Hypothalamus (tissue), 51 donors: ENCODE data around the gene ZNF564.
"Not testable (repeated sequence)": the region's sequence is repeated elsewhere in the genome, so short reads cannot be mapped to it uniquely, and the experiment has no call there.

Experiments
- DNase-seq, 51 donors: peaks; one replicate each; lab custom pipeline; 2025; lab: John Stamatoyannopoulos, UW

The ZNF564 gene

GRCh38 chr19:12513531-12514061 lies 37.7 kb downstream of the ZNF564 start:
- peak in 43 of 51 donors; percentile 1 to 87 (median 49) for DNase-seq

DNA sequence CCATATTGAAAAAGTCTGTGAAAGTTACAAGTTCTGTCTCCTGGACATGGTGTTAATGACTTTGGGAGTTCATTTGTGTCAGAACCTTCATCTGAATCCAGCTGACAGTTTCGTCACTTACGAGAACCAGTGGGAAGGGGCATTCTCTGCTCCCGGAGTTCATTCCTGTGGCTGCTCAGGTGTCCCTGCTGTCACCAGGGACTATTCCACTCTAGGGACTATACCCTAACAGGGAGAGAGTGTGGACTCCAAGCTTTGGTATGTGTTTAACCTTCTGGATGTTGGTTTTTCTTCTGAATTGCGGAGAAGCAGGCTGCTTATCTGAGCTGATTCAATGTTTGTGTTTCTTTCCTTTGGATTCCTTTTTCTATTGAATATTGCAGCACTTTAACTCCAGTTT lies 54.2 kb downstream of the ZNF564 start:
- no peak for DNase-seq

DNA sequence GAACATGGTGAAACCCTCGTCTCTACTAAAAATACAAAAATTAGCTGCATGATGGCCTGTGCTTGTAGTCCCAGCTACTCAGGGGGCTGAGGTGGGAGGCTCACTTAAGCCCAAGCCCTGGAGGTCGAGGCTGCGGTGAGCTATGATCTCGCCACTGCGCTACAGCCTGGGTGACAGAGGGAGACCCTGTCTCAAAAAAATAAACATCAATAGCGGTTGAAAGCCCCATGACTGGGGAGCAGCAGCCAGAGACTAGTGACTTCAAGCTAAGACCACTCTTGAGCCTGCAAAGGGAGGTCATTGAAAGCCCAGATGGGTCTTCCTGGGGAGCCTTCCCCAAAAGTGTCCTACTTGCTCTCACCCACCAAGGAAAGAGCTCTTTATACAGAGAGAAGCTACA lies 54.8 kb downstream of the ZNF564 start:
- no peak for DNase-seq

DNA sequence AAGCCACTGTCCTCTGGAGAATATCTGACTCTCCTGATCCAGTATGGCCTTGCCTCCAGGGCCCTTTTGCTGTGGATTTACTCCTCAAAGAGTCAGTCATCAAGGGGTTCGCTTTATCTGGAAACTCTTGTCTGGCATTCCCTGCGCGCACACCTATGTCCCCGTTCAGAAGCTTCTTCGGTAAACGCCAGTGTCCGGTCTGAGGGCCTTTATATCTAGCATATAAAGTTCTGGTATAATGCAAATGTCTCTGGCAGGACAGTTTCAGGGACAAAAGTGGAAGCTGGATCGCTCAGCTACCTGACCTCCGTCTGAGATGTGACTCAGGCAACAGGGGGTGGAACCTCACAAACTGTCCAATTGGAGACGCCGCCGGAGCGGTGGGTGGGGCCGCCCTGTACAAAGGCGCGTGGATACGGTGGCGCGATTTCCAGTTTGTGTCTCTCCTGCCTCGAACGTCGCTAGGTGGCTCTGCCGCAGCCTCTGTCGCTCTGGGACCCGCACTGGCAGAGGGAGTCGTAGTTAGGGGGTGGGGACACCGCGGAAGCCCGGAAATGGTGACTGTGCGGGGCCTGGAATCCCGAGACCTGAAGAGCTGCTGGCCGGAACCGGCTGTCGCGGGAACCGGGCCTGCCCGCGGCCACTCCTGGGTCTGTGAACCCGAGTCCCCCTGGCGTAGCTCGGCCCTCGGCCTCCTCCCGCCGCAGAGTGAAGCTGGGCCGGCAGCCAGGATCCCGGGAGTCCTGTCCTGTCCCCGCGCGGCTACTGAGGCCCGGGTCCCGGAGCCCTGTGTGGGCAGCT lies 56.1 kb downstream of the ZNF564 start:
- peak; percentile 53 to 99 (median 92) for DNase-seq

DNA sequence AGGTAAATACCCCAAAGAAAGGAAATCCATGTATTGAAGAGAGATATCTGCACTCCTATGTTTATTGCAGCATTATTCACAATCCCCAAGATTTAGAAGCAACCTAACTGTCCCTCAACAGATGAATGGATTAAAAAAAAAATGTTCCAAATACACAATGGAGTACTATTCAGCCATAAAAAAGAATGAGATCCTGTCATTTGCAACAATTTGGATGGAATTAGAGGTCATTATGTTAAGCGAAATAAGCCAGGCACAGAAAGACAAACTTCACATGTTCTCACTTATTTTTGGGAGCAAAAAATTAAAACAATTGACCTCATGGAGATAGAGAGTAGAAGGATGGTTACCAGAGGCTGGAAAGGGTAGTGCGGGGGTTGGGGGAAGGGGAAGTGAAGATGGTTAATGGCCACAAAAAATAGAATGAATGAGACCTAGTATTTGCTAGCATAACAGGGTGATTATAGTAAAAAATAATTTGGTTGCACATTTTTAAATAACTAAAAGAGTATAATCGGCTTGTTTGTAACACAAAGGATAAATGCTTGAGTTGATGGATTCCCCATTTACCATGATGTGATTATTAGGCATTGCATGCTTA lies 56.9 kb downstream of the ZNF564 start:
- no peak for DNase-seq

GRCh38 chr19:12486265-12486783 lies 65.0 kb downstream of the ZNF564 start:
- DNase-seq: not testable (repeated sequence)

DNA sequence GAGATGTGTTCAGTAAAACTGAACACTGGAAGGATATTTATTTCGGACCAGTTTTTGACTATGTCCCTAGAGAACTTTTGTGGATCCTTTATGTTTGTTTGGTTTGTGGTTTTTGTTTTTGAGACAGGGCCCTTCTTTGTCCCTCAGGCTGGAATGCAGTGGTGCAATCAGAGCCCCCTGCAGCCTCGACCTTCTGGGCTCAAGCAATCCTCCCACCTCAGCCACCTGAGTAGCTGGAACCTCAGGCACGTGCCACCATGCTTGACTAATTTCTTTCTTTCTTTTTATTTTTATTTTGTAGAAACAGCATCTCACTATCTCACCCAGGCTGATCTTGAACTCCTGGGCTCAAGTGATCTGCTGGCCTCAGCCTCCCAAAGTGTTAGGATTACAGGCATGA lies 65.7 kb downstream of the ZNF564 start:
- DNase-seq: no peak

GRCh38 chr19:12485052-12485416 lies 66.2 kb downstream of the ZNF564 start:
- no peak for DNase-seq

DNA sequence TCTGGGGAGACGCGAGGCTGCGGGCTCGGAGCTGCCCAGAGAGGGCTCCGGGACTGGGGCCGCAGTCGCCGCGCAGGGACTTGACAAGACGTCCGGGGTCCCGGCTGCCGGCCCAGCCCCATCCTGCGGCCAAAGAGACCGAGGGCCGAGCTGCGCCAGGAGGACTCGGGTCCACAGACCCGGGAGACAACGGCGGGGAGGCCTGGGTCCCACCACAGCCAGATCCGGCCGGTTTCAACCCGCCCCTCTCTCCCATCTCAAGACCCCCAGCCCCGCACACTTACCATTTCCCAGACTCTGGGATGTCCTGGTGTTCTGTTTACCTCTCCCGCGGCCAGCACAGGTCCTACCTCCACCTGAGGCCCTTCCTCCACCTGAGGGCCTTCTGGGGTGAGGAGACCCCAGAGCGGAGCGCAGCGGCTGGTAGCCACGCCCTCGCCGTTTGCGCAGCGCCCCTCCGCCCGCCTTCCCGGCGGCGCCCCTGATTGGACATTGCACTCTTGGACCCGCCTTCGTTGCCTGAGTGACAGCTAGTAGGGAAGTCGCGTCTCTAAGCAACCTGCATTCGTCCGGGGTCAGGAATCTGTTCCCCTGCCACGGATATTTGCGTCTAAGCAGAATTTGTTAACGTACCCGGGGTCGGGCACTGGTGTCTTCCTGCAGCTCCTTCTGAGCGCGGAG lies 66.8 kb downstream of the ZNF564 start, which contains the start of gene ZNF709:
Gene ZNF709 (minus strand): TSS at position 446 of the 681 bp plus-strand sequence. CDS start 159 bp downstream, at position 287.
- peak; percentile 33 to 95 (median 85) for DNase-seq

DNA sequence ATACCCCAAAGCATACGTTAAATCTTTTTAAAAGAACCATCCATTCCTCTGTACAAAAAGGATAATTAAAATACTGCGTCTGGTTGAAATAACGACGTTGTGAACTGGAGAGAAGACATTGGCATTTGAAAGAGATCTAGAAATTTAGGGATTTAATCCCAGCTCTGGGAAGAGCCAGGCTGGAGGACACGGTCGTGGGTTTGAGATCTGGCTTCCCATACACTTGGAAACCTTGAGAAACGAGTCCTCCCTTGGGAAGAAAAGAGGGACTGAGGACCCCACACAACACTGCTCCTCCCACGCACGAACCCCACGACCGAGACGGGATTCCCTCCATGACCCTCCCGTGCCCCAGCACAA lies 67.3 kb downstream of the ZNF564 start:
- DNase-seq: no peak

DNA sequence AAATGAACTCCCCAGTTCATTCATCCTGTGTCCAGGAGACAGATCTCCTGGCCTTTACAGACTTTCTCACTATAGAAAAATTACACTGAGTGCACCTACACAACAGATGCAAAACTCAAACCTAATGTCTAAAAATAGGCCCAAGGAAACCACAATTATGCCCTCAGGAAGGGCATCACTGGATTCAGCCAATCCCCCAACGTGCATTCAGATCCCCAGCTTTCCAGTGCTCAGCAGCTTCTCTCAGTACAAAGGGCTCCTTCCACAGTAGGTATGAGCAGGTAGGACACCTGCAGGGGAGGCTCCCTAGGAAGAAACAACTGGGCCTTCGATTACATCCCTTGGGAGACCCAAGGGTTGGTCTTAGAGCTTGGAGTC lies 68.8 kb downstream of the ZNF564 start:
- no peak for DNase-seq

DNA sequence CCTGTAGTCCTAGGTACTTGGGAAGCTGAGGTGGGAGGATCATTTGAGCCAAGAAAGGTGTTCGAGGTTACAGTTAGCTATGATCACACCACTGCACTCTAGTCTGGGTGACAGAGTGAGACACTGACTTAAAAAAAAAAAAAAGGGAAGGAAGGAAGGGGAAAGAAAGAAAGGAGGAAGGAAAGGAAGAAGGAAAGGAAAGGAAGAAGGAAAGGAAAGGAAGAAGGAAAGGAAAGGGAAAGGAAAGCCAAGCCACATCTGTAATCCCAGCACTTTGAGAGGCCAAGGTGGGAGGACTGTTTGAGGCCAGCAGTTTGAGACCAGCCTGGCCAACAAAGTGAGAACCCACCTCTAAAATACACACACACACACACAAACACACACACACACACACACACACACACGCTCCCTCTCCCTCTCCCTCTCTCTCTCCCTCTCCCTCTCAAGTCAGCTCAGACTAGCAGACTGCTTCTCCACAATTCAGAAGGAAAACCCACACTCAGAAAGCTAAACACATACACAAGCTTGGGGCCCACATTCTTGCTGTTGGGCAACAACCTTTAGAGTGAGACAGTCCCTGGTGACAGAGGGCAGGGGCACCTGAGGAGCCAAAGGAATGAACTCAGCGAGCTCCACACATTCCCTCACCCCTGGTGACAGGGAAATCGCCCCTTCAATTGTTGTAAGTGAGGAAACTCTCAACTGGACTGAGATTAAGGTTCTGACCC lies 69.3 kb downstream of the ZNF564 start:
- DNase-seq: no peak

- no peak for DNase-seq
Measured at GRCh38 chr19:12478234-12478941, 72.9 kb downstream of the ZNF564 start.
